Gastroesophageal sphincter (tissue), 4 donors: Measurements from ENCODE around the gene SHPK. TPM values are rescaled to one million over a fixed set of nuclear protein-coding genes. Genes with fewer than 3 reads are reported as not detected.

Source experiments
- ATAC-seq: fragments of 150-250 bp; one replicate; pipeline ENCODE4 v1.9.1; 2016; ENCODE audit warnings: mild to moderate bottlenecking, moderate library complexity
- H3K27ac ChIP-seq, 4 donors: fragments of 200-600 bp; sonication (generic) in 3 of 4; 1 replicate in 3 of 4; 2 replicates in 1 of 4; pipeline ENCODE4 v1.5.1; 2016 to 2019
- H3K27me3 ChIP-seq: fragments of 200-600 bp; sonication (generic); one replicate; pipeline ENCODE4 v1.5.1; 2019
- H3K36me3 ChIP-seq, 2 donors: fragments of 200-600 bp; sonication (generic); one replicate each; pipeline ENCODE4 v1.5.1; 2019; ENCODE audit warnings: control low read depth in 1 of 2
- H3K4me1 ChIP-seq, 3 donors: fragments of 200-600 bp; sonication (generic); 1 replicate in 2 of 3; 2 replicates in 1 of 3; pipeline ENCODE4 v1.5.1; 2016 to 2019; ENCODE audit warnings: control low read depth in 2 of 3
- H3K4me3 ChIP-seq, 2 donors: fragments of 200-600 bp; sonication (generic); one replicate each; pipeline ENCODE4 v1.5.1; 2019; ENCODE audit warnings: mild to moderate bottlenecking in 1 of 2, moderate library complexity in 1 of 2
- H3K9me3 ChIP-seq, 3 donors: fragments of 200-600 bp; sonication (generic); one replicate each; pipeline ENCODE4 v1.5.1; 2017 to 2019; ENCODE audit warnings: control low read depth in 2 of 3
- CTCF ChIP-seq, 4 experiments: fragments of 200-600 bp in 2 of 4; fragments of 450-650 bp in 2 of 4; sonication (generic) in 1 of 4; IDR thresholded peaks; one replicate each; pipeline ENCODE4 v1.5.1; 2017 to 2019; ENCODE audit warnings: antibody characterized with exemption in 4 of 4, mild to moderate bottlenecking in 2 of 4, moderate library complexity in 2 of 4
- EP300 ChIP-seq: sonication (generic); formaldehyde crosslinking; IDR thresholded peaks from one replicate; pipeline ENCODE4 v1.6.1; 2017; ENCODE audit warnings: antibody characterized with exemption, mild to moderate bottlenecking
- POLR2A ChIP-seq, 2 donors: fragments of 450-650 bp; IDR thresholded peaks; one replicate each; pipeline ENCODE4 v1.6.1; 2017; ENCODE audit warnings: antibody characterized with exemption in 2 of 2, mild to moderate bottlenecking in 2 of 2, moderate library complexity in 1 of 2
- POLR2AphosphoS5 ChIP-seq: sonication (generic); formaldehyde crosslinking; IDR thresholded peaks from one replicate; pipeline ENCODE4 v1.6.1; 2017; ENCODE audit warnings: antibody characterized with exemption
- WGBS, 2 donors: methylation state at CpG; one replicate each; pipeline ENCODE4 v1.1.5; 2018; ENCODE audit warnings: low coverage in 1 of 2; 5-methylcytosine and 5-hydroxymethylcytosine counted together
- total RNA-seq, 4 donors: library from RNA; depleted of rRNA; stranded (reverse); fragments of >200 nt; gene quantifications; one replicate each; pipeline ENCODE4 v1.1.0, GENCODE V29; 2016

The SHPK gene
- total RNA-seq, 4 donors from 2014 or later, result 5.9 to 11.1 (median 9.8) TPM

DNA sequence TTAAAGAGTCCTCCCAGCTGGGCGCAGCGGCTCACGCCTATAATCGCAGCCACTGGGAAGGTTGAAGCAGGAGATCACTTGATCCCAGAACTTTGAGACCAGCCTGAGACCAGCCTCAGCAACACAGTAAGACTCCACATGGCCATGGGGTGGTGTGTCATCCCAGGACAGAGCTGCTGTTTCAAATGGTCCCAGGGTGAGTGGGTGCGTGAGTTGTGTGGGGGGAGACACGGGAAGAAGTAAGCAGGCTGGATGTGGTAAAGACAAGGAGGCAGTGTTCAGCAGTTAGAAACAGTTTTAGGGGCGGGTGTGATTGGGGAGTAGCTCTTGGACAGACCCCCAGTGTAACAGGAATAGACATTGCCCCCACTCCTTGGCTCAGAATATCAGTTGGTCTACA is 3.8 kb downstream of the SHPK start:
- H3K36me3 ChIP-seq, result peaks cover 0 to 52% of the 10 kb centered on the region in 2 donors
- peaks cover 0 to 35% (median 12%) of the 10 kb centered on the region in 3 donors for H3K4me1 ChIP-seq
- H3K9me3 ChIP-seq, result no peaks in the 10 kb centered on the region
- TF ChIP-seq EP300 (no peak), CTCF (IDR thresholded peaks at IDR 0.05) (no peak), POLR2A (IDR thresholded peaks at IDR 0.05) (no peak), POLR2AphosphoS5 (no peak)
- H3K4me3 ChIP-seq, result no peak overlapping the region
- no peaks in the 10 kb centered on the region for H3K27me3 ChIP-seq
- no peak overlapping the region for H3K27ac ChIP-seq
- WGBS, 2 donors, result 78% methylated on average over 3 of the region's 7 CpGs; no CpG with 5 or more reads in 1 of the 2 donors
- ATAC-seq, result no peak

- TF ChIP-seq CTCF (IDR thresholded peaks at IDR 0.05) (no peak), POLR2AphosphoS5 (no peak), EP300 (no peak), POLR2A (IDR thresholded peaks at IDR 0.05) (no peak)
- 88 to 94% methylated on average over 9 to 10 of the region's 10 CpGs for WGBS, 2 donors
- Histone ChIP-seq H3K27me3 (no peaks in the 10 kb centered on the region), H3K4me3 (no peak overlapping the region), H3K9me3 (no peaks in the 10 kb centered on the region), H3K27ac (no peak overlapping the region), H3K36me3 (peaks cover 0 to 67% of the 10 kb centered on the region in 2 donors), H3K4me1 (peaks cover 0 to 29% (median 8%) of the 10 kb centered on the region in 3 donors)
- ATAC-seq, result no peak
Observed at GRCh38 chr17:3630781-3631180, 5.3 kb downstream of the SHPK start.

DNA sequence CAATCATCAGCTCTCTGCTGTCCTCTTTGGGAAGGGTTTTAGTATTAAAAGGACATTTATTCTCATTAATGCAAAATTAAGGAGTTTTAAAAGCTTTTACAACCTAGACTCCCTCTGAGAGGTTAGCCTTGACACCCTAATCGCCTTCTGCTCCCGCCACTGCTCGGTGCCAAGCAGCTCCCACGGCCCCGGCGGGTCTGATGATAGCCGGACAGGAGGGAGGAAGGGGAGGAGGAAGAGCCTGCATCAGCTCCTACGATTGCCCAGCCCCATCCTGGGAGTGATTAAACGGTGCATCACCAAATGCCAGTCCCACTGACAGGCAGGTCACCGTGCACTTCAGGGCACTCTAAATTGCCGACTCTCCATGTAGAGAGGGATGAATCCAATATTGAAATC is 8.3 kb downstream of the SHPK start:
- Histone ChIP-seq H3K4me1 (peaks cover 0 to 6% (median 0%) of the 10 kb centered on the region in 3 donors), H3K27ac (no peak overlapping the region), H3K9me3 (no peaks in the 10 kb centered on the region), H3K36me3 (peaks cover 0 to 91% of the 10 kb centered on the region in 2 donors), H3K4me3 (no peak overlapping the region), H3K27me3 (no peaks in the 10 kb centered on the region)
- no peak for ATAC-seq
- 67 to 83% methylated on average over 2 to 8 of the region's 11 CpGs for WGBS, 2 donors
- TF ChIP-seq EP300 (no peak), POLR2A (IDR thresholded peaks at IDR 0.05) (no peak), POLR2AphosphoS5 (no peak), CTCF (IDR thresholded peaks at IDR 0.05) (no peak)

DNA sequence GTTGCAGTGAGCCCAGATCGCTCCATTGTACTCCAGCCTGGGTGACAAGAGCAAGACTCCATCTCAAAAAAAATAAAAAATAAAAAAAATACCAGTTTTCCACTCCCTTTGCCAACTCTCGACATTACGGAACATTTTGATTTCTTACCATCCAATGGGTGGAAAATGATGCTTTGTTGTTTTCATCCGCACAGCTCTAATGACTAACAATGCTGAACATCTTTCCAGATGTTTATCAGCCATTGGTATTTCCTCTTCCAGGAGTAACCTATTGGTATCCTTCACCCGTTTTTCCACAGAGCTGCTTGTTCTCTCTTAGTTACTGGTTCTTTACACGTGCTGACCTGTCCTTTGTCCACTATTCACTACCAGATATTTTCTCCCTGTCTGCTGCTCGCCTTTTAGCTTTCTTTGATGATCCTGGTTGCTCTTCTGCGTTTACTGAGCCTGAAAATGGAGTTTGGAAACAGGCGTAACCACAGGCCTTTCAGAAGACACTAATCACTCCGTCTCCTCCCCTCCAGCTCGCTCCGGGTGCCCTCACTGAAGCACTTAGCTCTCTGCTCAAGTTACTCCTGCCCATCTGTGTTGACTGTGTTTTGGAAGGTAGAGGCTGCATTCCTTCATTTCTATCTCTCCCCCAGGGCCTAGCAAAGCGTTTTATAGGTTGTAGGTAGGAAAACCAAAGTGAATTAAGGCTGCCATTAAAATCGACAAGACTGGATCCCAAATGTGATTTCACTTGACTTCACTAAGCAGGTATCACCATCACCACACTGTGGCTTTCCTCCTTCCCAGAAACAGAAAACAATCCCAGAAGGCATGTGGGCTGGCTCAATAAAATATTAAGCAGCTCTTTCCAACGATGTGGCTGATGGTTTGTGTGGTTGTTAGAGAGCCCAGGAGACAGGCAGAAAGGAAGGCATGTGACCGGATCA is 8.9 kb downstream of the SHPK start:
- H3K4me3 ChIP-seq, result no peak overlapping the region
- H3K36me3 ChIP-seq, result peaks cover 0 to 94% of the 10 kb centered on the region in 2 donors
- peaks cover 0 to 1% (median 0%) of the 10 kb centered on the region in 3 donors for H3K4me1 ChIP-seq
- no peaks in the 10 kb centered on the region for H3K27me3 ChIP-seq
- H3K9me3 ChIP-seq, result no peaks in the 10 kb centered on the region
- 70 to 76% methylated on average over 11 to 13 of the region's 16 CpGs for WGBS, 2 donors
- no peak for ATAC-seq
- H3K27ac ChIP-seq, result no peak overlapping the region
- TF ChIP-seq POLR2AphosphoS5 (no peak), POLR2A (IDR thresholded peaks at IDR 0.05) (no peak), EP300 (no peak), CTCF (IDR thresholded peaks at IDR 0.05) (no peak)
